Urinary bladder (tissue), 4 donors: ENCODE data around the gene TRIOBP. TPM values are rescaled to one million over a fixed set of nuclear protein-coding genes. Genes with fewer than 3 reads are reported as not detected.
"Not testable (repeated sequence)": the region's sequence is repeated elsewhere in the genome, so short reads cannot be mapped to it uniquely, and the experiment has no call there.

Experiments used
- DNase-seq: peaks from one replicate; pipeline ENCODE4 v3.0.0-alpha.2; 2015; ENCODE audit errors: extremely low spot score
- H3K27ac ChIP-seq: one replicate; pipeline ENCODE4 v1.5.1; 2013; ENCODE audit warnings: low read depth, mild to moderate bottlenecking, moderate library complexity
- H3K36me3 ChIP-seq: one replicate; pipeline ENCODE4 v1.6.1; 2013; ENCODE audit warnings: mild to moderate bottlenecking, moderate library complexity; ENCODE audit not compliant: insufficient read depth
- H3K4me1 ChIP-seq: one replicate; pipeline ENCODE4 v1.6.1; 2013; ENCODE audit warnings: mild to moderate bottlenecking, moderate library complexity; ENCODE audit not compliant: insufficient read depth
- H3K4me3 ChIP-seq: one replicate; pipeline ENCODE4 v1.5.1; 2013; ENCODE audit warnings: low read depth, low read length
- WGBS: extraction: QIAGEN DNeasy Blood & Tissue Kit; methylation state at CpG from one replicate; pipeline ENCODE4 v1.1.7; 2013; 5-methylcytosine and 5-hydroxymethylcytosine counted together
- polyA plus RNA-seq: library from polyadenylated mRNA; stranded (reverse); fragments of 200-250 nt; gene quantifications from one replicate; pipeline ENCODE4 v1.2.3, GENCODE V29; 2013
- total RNA-seq: library from RNA; depleted of rRNA; stranded (reverse); fragments of >200 nt; gene quantifications from one replicate; pipeline ENCODE4 v1.2.3, GENCODE V29; 2014
- donor health status: healthy with polysubstance abuse.
- donor health status: healthy.

Gene TRIOBP
- total and polyA plus RNA-seq, 2 donors = 64.2 to 140 TPM

- 34% methylated on average over 18 of the region's 18 CpGs for WGBS
- no peaks in the 10 kb centered on the region for H3K36me3 ChIP-seq
- no peak overlapping the region for H3K27ac ChIP-seq
- no peaks in the 10 kb centered on the region for H3K4me1 ChIP-seq
- H3K4me3 ChIP-seq = no peak overlapping the region
- no peak for DNase-seq
These were observed 85.7 kb downstream of the TRIOBP start for GRCh38 chr22:37782340-37783168.

- no peak overlapping the region for H3K4me3 ChIP-seq
- no peak overlapping the region for H3K27ac ChIP-seq
- WGBS = 60% methylated on average over 11 of the region's 11 CpGs
- no peaks in the 10 kb centered on the region for H3K4me1 ChIP-seq
- H3K36me3 ChIP-seq = no peaks in the 10 kb centered on the region
- no peak for DNase-seq
These were observed 88.1 kb downstream of the TRIOBP start for GRCh38 chr22:37784829-37785495.

GRCh38 chr22:37790234-37790633 is 93.4 kb downstream of the TRIOBP start:
- Histone ChIP-seq H3K4me1 (no peaks in the 10 kb centered on the region), H3K4me3 (no peak overlapping the region), H3K36me3 (no peaks in the 10 kb centered on the region), H3K27ac (no peak overlapping the region)
- 62% methylated on average over 2 of the region's 2 CpGs for WGBS
- no peak for DNase-seq

- Histone ChIP-seq H3K4me1 (no peaks in the 10 kb centered on the region), H3K27ac (no peak overlapping the region), H3K36me3 (no peaks in the 10 kb centered on the region), H3K4me3 (no peak overlapping the region)
- WGBS = 91% methylated on average over 6 of the region's 6 CpGs
- no peak for DNase-seq
These were observed 95.6 kb downstream of the TRIOBP start for GRCh38 chr22:37792494-37792893.

GRCh38 chr22:37794376-37794775 is 97.5 kb downstream of the TRIOBP start:
- Histone ChIP-seq H3K36me3 (no peaks in the 10 kb centered on the region), H3K4me1 (no peaks in the 10 kb centered on the region), H3K27ac (no peak overlapping the region), H3K4me3 (no peak overlapping the region)
- DNase-seq = no peak
- WGBS = 62% methylated on average over 2 of the region's 2 CpGs

- no peak for DNase-seq
- H3K4me1 ChIP-seq = no peaks in the 10 kb centered on the region
- no peaks in the 10 kb centered on the region for H3K36me3 ChIP-seq
- H3K27ac ChIP-seq = no peak overlapping the region
- H3K4me3 ChIP-seq = no peak overlapping the region
- 86% methylated on average over 3 of the region's 3 CpGs for WGBS
These were observed 99.2 kb downstream of the TRIOBP start for GRCh38 chr22:37796079-37796478.

GRCh38 chr22:37797259-37797658 is 100.4 kb downstream of the TRIOBP start:
- not testable (repeated sequence) for DNase-seq, H3K4me3 ChIP-seq, H3K36me3 ChIP-seq, H3K27ac ChIP-seq, H3K4me1 ChIP-seq
- WGBS = 91% methylated on average over 7 of the region's 7 CpGs

GRCh38 chr22:37797874-37798500 is 101.1 kb downstream of the TRIOBP start:
- no peak overlapping the region for H3K27ac ChIP-seq
- H3K4me3 ChIP-seq = no peak overlapping the region
- no peak for DNase-seq
- H3K36me3 ChIP-seq = no peaks in the 10 kb centered on the region
- WGBS = 48% methylated on average over 14 of the region's 14 CpGs
- H3K4me1 ChIP-seq = no peaks in the 10 kb centered on the region

- not testable (repeated sequence) for H3K27ac ChIP-seq, H3K4me1 ChIP-seq, DNase-seq, H3K4me3 ChIP-seq, H3K36me3 ChIP-seq
- 87% methylated on average over 9 of the region's 9 CpGs for WGBS
These were observed 103.1 kb downstream of the TRIOBP start for GRCh38 chr22:37799979-37800378.

GRCh38 chr22:37801946-37802309 is 105.1 kb downstream of the TRIOBP start:
- DNase-seq = no peak
- H3K4me3 ChIP-seq = peak overlapping the region; percentile 51
- H3K36me3 ChIP-seq = no peaks in the 10 kb centered on the region
- no peak overlapping the region for H3K27ac ChIP-seq
- H3K4me1 ChIP-seq = no peaks in the 10 kb centered on the region
- WGBS = 3% methylated on average over 13 of the region's 13 CpGs

- Histone ChIP-seq H3K36me3 (no peaks in the 10 kb centered on the region), H3K27ac (peak overlapping the region; percentile 62), H3K4me1 (no peaks in the 10 kb centered on the region), H3K4me3 (peak overlapping the region; percentile 51)
- WGBS = 2% methylated on average over 63 of the region's 63 CpGs
- no peak for DNase-seq
These were observed 105.7 kb downstream of the TRIOBP start for GRCh38 chr22:37802310-37803194.

- 48% methylated on average over 16 of the region's 16 CpGs for WGBS
- Histone ChIP-seq H3K4me1 (no peaks in the 10 kb centered on the region), H3K36me3 (no peaks in the 10 kb centered on the region), H3K4me3 (no peak overlapping the region), H3K27ac (no peak overlapping the region)
- no peak for DNase-seq
These were observed 106.4 kb downstream of the TRIOBP start for GRCh38 chr22:37803195-37803638.

GRCh38 chr22:37803639-37804351 is 106.9 kb downstream of the TRIOBP start:
- H3K4me3 ChIP-seq = no peak overlapping the region
- no peak for DNase-seq
- no peaks in the 10 kb centered on the region for H3K4me1 ChIP-seq
- H3K27ac ChIP-seq = no peak overlapping the region
- 59% methylated on average over 34 of the region's 34 CpGs for WGBS
- H3K36me3 ChIP-seq = no peaks in the 10 kb centered on the region
